HEK293 (cell line): ENCODE results near the gene ITGA11.

Source experiments
- BCL11A ChIP-seq: fragments of 450-650 bp; formaldehyde crosslinking; IDR thresholded peaks from 2 replicates; pipeline ENCODE4 v1.5.1; 2016; ENCODE audit warnings: low read depth, missing biosample characterization, missing genetic modification characterization
- CTCF ChIP-seq: fragments of 450-650 bp; formaldehyde crosslinking; IDR thresholded peaks from 2 replicates; pipeline ENCODE4 v1.5.1; 2016; ENCODE audit warnings: missing biosample characterization, missing genetic modification characterization
- REST ChIP-seq: fragments of 450-650 bp; formaldehyde crosslinking; IDR thresholded peaks from 2 replicates; pipeline ENCODE4 v1.5.1; 2016; ENCODE audit warnings: missing biosample characterization, missing genetic modification characterization
- SETDB1 ChIP-seq: IDR thresholded peaks from one replicate; pipeline ENCODE4 v1.6.1; 2017; ENCODE audit warnings: mild to moderate bottlenecking, low read length, moderate library complexity, mixed read lengths; ENCODE audit not compliant: insufficient read length
- ZBTB10 ChIP-seq: fragments of 450-650 bp; formaldehyde crosslinking; IDR thresholded peaks from 2 replicates; pipeline ENCODE4 v1.5.1; 2016; ENCODE audit warnings: missing biosample characterization, missing genetic modification characterization
- ZBTB21 ChIP-seq: fragments of 450-650 bp; formaldehyde crosslinking; IDR thresholded peaks from 2 replicates; pipeline ENCODE4 v1.5.1; 2017; ENCODE audit warnings: missing biosample characterization, missing genetic modification characterization
- ZNF132 ChIP-seq: fragments of 450-650 bp; formaldehyde crosslinking; IDR thresholded peaks from 2 replicates; pipeline ENCODE4 v1.5.1; 2017; ENCODE audit warnings: missing biosample characterization, missing genetic modification characterization, borderline replicate concordance
- ZNF335 ChIP-seq: fragments of 450-650 bp; formaldehyde crosslinking; conservative IDR thresholded peaks from 2 replicates; pipeline ENCODE4 v1.5.1; 2016; ENCODE audit warnings: missing biosample characterization, missing genetic modification characterization
- ZNF529 ChIP-seq: fragments of 450-650 bp; formaldehyde crosslinking; IDR thresholded peaks from 2 replicates; pipeline ENCODE4 v1.5.1; 2017; ENCODE audit warnings: missing genetic modification characterization, missing biosample characterization; ENCODE audit not compliant: insufficient replicate concordance
- ZNF596 ChIP-seq: fragments of 450-650 bp; IDR thresholded peaks from 2 replicates; pipeline ENCODE4 v1.5.0; 2018; ENCODE audit warnings: missing biosample characterization, mild to moderate bottlenecking, missing genetic modification characterization, moderate library complexity

GRCh38 chr15:68405378-68406250 lies 26.3 kb downstream of the ITGA11 start:
- TF ChIP-seq REST (tag by site-specific recombination) (no peak), ZBTB10 (no peak), CTCF (no peak), ZNF529 (tag by site-specific recombination) (no peak), ZBTB21 (tag by site-specific recombination) (no peak), BCL11A (tag by site-specific recombination) (no peak), SETDB1 (no peak), ZNF596 (tag by site-specific recombination) (no peak), ZNF335 (tag by site-specific recombination) (no peak), ZNF132 (tag by site-specific recombination) (no peak)
